Colonic mucosa (tissue), 4 donors: ENCODE measurements around the gene RRAS2. TPM values are rescaled to one million over a fixed set of nuclear protein-coding genes. Genes with fewer than 3 reads are reported as not detected.
"Not testable (repeated sequence)": the region's sequence is repeated elsewhere in the genome, so short reads cannot be mapped to it uniquely, and the experiment has no call there.

Experiments used
- DNase-seq: peaks from one replicate; pipeline ENCODE4 v3.0.0-alpha.2; 2020
- H3K27ac ChIP-seq: fragments of 200-600 bp; one replicate; pipeline ENCODE4 v1.8.0; 2021
- H3K27me3 ChIP-seq: fragments of 200-600 bp; one replicate; pipeline ENCODE4 v1.8.0; 2021
- H3K36me3 ChIP-seq: fragments of 200-600 bp; one replicate; pipeline ENCODE4 v1.8.0; 2021
- H3K4me1 ChIP-seq: fragments of 200-600 bp; one replicate; pipeline ENCODE4 v1.8.0; 2021; ENCODE audit warnings: mild to moderate bottlenecking
- H3K4me3 ChIP-seq: fragments of 200-600 bp; one replicate; pipeline ENCODE4 v1.8.0; 2021
- H3K9ac ChIP-seq, 2 donors: one replicate each; pipeline ENCODE4 v1.7.0; 2013; ENCODE audit warnings: control low read depth in 2 of 2, low read depth in 2 of 2, low read length in 2 of 2
- H3K9me3 ChIP-seq: fragments of 200-600 bp; one replicate; pipeline ENCODE4 v1.8.0; 2021
- CTCF ChIP-seq: fragments of 200-600 bp; IDR thresholded peaks from one replicate; pipeline ENCODE4 v1.8.0; 2022; ENCODE audit warnings: antibody characterized with exemption, mild to moderate bottlenecking
- intact Hi-C: fragments of 100-400 bp; cut with DNase I; formaldehyde crosslinking; loops from one replicate; pipeline ENCODE4 v1.14.1; 2022
- total RNA-seq, 2 donors: library from RNA; stranded (reverse); fragmentation: NEBNext Ultra II Directional in 1 of 2; extraction: Animal tissue kit (Norgen Biotek cat#: 25700) in 1 of 2; gene quantifications; one replicate each; pipeline ENCODE4 v1.2.1, GENCODE V29; 2021
- donor health status: healthy.
- donor health status: DM: no; HTN: no; CAD: no.
- donor health status: DM: no; HTN: no; CAD: no.

The RRAS2 gene
- total RNA-seq, 2 donors from 2014 or later: 26.9 to 44.0 TPM

DNA sequence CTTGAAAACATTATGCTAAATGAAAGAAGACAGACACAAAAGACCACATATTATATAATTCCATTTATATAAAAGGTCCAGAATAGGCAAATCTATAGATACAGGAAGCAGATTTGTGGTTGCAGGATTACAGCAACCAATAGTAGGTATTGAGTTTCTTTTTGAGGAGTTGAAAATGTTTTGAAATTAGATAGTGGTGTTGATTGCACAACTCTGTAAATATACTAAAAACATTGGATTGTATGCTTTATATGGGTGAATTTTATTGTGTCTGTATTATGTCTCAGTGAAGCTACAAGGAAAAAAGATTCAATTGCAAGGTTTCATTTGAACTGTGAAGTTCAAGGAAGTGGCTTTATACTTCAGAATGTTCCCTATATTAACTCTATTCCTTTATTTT lies 3.0 kb upstream of the RRAS2 start:
- Histone ChIP-seq H3K27me3 (no peaks in the 10 kb centered on the region), H3K9ac (no peak overlapping the region), H3K36me3 (no peaks in the 10 kb centered on the region), H3K4me1 (no peaks in the 10 kb centered on the region), H3K4me3 (no peak overlapping the region), H3K27ac (no peak overlapping the region), H3K9me3 (no peaks in the 10 kb centered on the region)
- DNase-seq: no peak
- intact Hi-C loops: no loop called here
- no peak for TF ChIP-seq CTCF

DNA sequence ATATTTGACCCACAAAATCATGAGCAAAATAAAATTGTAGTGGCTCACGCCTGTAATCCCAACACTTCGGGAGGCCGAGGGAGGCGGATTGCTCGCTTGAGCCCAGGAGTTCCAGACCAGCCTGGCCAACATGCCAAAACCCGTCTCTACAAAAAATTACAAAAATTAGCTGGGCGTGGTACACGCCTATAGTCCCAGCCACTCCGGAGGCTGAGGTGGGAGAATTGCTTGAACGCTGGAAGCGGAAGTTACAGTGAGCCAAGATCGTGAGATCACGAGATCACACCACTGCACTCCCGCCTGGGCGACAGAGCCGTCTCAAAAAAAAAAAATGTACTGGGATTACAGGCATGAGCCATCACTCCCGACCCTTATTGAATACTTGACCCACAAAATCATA lies 2.0 kb upstream of the RRAS2 start:
- Histone ChIP-seq H3K9me3 (no peaks in the 10 kb centered on the region), H3K9ac (no peak overlapping the region), H3K27me3 (no peaks in the 10 kb centered on the region), H3K4me1 (no peaks in the 10 kb centered on the region), H3K27ac (no peak overlapping the region), H3K36me3 (no peaks in the 10 kb centered on the region), H3K4me3 (no peak overlapping the region)
- intact Hi-C loops: no loop called here
- no peak for DNase-seq
- no peak for TF ChIP-seq CTCF

DNA sequence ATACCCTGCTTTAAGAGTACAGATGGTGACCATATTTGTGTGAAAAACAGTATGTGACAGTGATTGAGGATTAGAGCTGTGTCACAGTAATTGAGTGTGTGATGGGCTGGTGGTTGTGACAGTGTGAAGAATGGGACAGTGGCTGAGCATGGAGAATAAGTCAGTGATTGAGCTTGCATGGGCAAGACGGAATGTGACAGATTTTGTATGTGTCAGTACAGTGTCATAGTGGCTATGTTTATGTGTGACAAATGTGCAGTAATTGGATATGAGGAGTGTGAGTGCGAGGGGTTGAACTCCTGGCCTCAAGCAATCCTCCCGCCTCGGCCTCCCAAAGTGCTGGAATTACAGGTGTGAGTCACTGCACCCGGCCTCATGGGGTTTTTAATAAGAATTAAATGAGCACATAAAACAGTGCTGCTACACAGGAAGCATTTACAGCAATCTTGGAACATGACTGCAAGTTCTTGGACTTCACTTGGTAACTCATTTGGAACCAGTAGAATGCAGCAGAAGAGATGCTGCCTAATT lies 583 bp upstream of the RRAS2 start:
- Histone ChIP-seq H3K9ac (peak overlapping the region; percentile 34 to 89), H3K27me3 (no peaks in the 10 kb centered on the region), H3K27ac (no peak overlapping the region), H3K4me1 (no peaks in the 10 kb centered on the region), H3K36me3 (no peaks in the 10 kb centered on the region), H3K9me3 (no peaks in the 10 kb centered on the region), H3K4me3 (peak overlapping the region; percentile 68)
- no peak for TF ChIP-seq CTCF
- intact Hi-C loops: no loop called here
- no peak for DNase-seq

DNA sequence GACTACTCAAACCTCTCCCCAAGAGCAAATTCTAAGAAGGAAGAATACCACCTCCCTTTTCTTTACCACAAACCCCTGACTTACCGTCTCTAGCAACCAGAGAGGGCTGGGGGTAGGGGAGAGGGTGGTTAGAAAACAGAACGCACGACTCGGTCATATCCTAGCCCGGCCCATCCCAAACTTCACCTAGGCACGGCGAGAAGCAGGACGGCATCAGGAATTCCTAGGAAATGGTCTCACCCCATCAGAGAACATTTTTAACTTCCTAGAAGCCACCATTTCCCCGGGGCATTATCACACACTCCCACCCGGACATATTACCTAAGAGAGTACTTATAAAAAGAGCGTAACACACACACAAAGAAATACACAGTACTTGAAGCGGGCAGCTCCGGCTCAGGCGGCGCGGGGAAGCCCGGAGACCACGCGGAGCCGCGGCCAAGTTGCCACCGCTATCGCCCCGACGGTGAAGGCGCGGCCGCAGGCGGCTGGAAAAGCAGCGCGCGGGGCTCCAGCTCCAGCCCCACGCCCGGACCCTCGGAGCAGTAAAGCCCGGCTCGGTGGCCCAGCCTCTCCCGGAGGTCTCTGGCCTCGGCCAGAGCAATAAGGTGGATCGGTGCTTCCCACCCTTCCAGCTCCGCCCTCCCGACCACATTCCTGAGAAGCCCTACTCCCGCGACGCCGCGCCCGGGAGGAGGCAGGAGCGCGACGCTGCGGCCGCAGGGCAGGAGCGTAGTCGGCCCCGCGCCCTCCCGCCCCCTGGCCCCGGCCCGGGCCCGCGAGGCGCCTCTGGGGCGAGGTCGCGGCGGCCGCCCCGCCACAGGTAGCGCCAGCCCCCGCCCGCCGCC lies 878 bp downstream of the RRAS2 start:
- DNase-seq: peak; percentile 70
- Histone ChIP-seq H3K4me3 (peak overlapping the region; percentile 68), H3K27me3 (no peaks in the 10 kb centered on the region), H3K36me3 (no peaks in the 10 kb centered on the region), H3K9me3 (no peaks in the 10 kb centered on the region), H3K27ac (peak overlapping the region; percentile 64), H3K9ac (peak overlapping the region; percentile 85 to 89), H3K4me1 (no peaks in the 10 kb centered on the region)
- no peak for TF ChIP-seq CTCF
- intact Hi-C loops: no loop called here

GRCh38 chr11:14356342-14356741 lies 2.6 kb downstream of the RRAS2 start:
- Histone ChIP-seq H3K4me1 (no peaks in the 10 kb centered on the region), H3K36me3 (no peaks in the 10 kb centered on the region), H3K4me3 (no peak overlapping the region), H3K27me3 (no peaks in the 10 kb centered on the region), H3K9ac (no peak overlapping the region), H3K27ac (no peak overlapping the region), H3K9me3 (no peaks in the 10 kb centered on the region)
- no peak for DNase-seq
- intact Hi-C loops: no loop called here
- no peak for TF ChIP-seq CTCF

DNA sequence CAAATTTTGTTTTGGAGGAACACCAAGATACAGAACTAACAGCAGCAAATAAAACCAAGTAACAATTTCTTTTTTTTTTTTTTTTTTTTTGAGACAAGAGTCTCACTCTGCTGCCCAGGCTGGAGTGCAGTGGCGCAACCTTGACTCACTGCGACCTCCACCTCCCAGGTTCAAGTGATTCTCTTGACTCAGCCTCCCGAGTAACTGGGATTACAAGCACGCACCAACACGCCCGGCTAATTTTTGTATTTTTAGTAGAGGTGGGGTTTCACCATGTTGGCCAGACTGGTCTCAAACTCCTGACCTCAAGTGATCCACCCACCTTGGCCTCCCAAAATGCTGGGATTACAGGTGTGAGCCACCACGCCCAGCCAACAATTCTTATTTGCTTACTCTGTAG lies 4.4 kb downstream of the RRAS2 start:
- intact Hi-C loops, H3K9me3 ChIP-seq, H3K4me1 ChIP-seq, H3K36me3 ChIP-seq, H3K27ac ChIP-seq, H3K27me3 ChIP-seq, H3K4me3 ChIP-seq, H3K9ac ChIP-seq, DNase-seq: not testable (repeated sequence)
